ENCODE measurements around the gene STAM.

STAM gene

DNA sequence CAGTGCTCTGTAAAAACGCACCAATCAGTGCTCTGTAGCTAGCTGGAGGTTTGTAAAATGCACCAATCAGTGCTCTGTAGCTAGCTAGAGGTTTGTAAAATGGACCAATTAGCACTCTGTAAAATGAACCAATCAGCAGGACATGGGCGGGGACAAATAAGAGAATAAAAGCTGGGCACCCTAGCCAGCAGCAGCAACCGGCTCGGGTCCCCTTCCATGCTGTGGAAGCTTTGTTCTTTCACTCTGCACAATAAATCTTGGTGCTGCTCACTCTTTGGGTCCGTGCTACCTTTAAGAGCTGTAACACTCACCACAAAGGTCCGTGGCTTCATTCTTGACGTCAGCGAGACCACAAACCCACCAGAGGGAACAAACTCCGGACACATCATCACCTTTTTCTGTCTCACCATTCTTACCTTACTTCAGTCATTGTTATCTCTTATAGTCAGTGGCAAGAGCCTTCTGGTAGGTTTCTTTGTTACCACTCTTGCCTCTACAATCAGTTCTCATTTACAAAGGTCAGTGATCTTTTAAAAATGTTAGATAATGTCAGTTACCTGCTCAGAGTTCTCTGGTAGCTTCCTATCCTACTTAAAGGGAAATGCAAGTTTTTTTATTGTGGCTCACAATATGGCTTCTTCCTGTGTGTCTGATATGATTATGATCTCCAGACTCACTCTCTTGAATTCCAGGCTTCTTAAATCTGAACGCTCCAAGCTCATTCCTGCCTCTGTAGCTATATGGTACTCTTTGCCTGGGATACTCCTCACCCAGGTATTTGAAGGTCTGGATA is 4.5 kb downstream of the STAM start:
- peak in 3 of 4 experiments; percentile 16 to 42 (median 28) for DNase-seq

DNA sequence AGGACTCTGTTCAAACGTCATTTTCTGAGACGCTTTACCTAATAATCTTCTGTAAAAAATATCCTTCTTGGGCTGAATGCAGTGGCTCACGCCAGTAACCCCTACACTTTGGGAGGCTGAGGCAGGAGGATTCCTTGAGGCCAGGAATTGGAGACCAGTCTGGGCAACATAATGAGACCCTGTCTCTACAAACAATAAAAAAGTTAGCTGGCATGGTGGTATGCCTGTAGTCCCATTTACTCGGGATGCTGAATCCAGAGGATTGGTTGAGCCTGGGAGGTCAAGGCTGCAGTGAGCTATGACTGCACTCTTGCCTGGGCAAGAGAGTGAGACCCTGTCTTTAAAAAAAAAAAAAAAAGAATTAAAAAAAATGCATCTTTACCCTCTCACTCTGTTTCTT is 5.1 kb downstream of the STAM start:
- DNase-seq: no peak

DNA sequence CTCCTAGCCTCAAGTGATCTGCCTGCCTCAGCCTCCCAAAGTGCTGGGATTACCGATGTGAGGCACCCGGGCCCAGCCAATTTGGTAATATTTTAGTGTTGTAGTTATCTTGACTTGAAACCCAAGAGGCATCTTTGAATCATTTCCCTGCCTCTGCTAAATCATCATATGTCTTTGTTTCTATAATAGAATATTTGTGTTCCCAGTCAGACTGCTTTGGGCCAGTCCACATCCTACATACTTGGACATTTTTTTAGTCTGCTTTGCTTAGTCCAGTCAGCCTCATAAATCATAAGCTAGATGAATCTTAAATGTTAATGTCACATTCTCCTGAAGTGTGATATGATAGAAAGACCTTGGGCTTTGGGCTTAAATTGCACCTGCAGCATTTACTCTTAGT is 5.9 kb downstream of the STAM start:
- DNase-seq: no peak

GRCh38 chr10:17650416-17650815 is 6.5 kb downstream of the STAM start:
- DNase-seq: no peak

- no peak for DNase-seq
Observed at GRCh38 chr10:17651896-17652295, 7.9 kb downstream of the STAM start.

GRCh38 chr10:17652585-17652984 is 8.6 kb downstream of the STAM start:
- no peak for DNase-seq

DNA sequence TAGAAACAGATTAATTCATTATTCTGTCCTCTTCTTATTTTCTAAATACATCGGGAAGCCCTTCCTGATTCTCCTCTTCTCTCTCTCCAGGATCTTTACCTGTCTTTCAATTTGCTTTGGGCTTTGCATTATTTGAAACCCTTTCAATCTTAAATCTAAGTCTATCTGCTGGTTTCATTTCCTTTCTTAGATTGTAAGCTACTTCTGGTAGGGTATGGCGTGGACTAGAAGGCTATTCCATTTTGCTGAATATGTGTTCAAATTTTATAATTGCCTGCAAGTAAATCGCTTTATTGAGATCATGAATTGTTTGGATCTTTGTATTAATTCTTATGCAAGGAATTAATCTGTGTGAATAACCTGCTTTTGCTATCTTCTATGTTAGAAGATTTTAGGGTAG is 11.1 kb downstream of the STAM start:
- no peak for DNase-seq

GRCh38 chr10:17655567-17656146 is 11.7 kb downstream of the STAM start:
- no peak for DNase-seq

DNA sequence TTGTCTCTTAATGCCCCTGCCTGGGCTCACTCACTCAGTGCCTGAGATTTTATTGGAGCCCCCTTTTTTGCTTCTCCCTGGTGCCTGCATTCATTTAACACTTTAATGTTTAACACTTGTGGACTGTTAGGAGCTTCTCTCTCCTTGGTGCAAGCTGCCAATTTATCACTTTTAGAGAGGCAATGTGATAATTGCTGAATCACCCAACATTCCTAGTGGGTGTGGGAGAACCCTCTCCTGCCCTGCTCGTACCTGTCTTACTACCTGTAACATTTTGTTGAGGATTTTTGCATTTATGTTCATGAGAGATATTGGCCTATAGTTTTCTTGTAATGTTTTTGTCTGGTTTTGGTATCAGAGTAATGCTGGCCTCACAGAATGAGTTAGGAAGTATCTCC is 13.2 kb downstream of the STAM start:
- no peak for DNase-seq

DNA sequence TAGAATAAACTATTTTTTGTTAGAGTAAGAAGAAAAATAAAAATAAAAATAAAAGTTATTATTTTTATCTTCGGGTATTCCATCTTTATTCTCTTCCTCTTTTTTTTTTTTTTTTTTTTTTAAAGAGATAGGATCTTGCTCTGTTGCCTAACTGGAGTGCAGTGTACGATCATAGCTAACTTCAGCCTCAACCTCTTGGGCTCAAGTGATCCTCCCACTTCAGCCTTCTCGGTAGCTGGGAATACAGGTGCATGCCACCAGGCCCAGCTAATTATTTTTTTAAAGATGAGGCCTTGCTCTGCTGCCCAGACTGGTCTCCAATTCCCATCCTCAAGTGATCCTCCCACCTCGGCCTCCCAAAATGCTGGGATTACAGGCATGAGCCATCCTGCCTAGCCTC is 15.4 kb downstream of the STAM start:
- no peak for DNase-seq

DNA sequence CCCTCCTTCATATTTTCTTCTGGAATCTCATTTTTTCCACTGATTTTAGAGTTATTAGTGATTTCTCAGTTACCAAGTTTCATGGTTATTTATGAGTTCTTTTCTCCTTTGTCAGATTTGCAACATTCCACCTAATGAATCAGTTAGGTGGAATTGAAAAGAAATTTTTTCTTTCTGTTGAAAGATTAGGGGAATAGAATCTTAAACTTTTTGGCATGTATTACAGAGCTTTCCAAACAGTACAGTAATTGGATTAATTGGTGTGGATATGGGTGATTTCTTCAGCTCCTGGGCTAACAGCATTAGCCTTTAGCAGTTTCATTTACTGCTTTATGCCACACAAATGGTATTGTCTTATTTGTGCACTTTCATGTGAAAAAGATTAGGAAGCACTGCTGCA is 17.0 kb downstream of the STAM start:
- no peak for DNase-seq

GRCh38 chr10:17661510-17661909 is 17.6 kb downstream of the STAM start:
- no peak for DNase-seq

GRCh38 chr10:17662193-17663138 is 18.5 kb downstream of the STAM start:
- no peak for DNase-seq

DNA sequence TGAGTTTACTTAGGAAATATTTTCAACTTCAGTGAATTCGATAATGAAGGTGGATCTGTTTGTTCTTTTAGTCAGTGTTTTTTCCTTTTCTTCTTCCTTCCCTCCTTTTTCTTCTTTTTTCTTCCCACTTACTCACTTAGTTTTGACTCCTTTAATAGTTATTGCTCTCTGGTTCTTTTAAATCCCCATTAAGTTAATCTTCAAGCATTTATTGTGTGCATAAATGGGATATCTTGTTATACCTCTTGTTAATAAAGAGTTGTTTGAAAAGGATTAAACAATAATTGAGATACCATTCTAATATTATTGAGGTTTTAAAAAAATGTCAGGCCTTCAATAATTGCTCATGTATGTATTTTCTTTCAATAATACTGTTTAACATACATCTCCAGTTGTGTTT is 19.5 kb downstream of the STAM start:
- no peak for DNase-seq

DNA sequence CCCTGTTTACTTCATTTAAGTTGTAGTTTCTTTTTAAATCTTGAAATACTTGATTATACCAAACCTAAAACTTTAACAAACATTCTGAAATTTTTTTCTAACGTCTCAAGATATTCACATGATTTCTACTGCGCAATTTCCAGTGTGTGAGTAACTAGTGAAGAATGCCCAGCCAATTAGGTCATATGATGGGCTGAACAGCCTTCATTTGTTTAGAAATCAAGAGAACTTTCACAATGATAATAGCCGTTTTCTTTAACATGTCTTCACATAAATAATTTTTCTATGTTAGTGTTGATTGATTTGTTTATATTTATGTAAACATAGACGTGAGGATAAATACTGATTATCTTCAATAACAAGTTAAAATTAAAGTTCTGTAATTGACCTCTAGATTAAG is 21.8 kb downstream of the STAM start:
- no peak for DNase-seq

GRCh38 chr10:17668435-17669184 is 24.7 kb downstream of the STAM start:
- DNase-seq: no peak

DNA sequence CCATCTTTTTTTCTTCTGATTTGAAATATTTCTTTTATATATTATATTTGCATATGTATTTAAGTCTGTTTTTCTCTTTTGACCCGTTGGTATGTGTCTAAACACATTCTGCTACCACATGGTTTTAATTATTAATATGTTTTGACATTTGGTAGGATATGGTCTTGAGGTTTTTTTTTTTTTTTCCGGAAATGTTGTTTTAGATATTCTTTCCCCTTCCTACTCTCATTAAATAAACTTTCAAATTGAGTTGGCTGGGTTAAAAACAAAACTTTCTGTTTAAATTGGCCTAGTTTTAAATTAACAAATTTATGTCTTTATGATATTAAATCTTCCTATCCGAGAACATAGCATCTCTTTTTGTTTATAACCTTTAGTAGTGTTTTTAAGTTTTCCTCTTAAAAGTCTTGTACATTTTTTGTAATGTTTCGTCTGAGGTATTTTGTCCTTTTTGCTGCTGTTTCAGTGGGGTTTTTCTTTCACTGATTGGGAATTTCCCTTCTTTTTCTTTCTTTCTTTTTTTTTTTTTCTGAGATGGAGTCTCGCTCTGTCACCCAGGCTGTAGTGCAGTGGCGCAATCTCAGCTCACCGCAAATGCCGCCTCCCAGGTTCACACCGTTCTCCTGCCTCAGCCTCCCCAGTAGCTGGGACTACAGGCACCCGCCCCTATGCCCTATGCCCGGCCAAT is 25.4 kb downstream of the STAM start:
- peak in 1 of 4 experiments; percentile 18 for DNase-seq

GRCh38 chr10:17671307-17671706 is 27.4 kb downstream of the STAM start:
- DNase-seq: no peak

DNA sequence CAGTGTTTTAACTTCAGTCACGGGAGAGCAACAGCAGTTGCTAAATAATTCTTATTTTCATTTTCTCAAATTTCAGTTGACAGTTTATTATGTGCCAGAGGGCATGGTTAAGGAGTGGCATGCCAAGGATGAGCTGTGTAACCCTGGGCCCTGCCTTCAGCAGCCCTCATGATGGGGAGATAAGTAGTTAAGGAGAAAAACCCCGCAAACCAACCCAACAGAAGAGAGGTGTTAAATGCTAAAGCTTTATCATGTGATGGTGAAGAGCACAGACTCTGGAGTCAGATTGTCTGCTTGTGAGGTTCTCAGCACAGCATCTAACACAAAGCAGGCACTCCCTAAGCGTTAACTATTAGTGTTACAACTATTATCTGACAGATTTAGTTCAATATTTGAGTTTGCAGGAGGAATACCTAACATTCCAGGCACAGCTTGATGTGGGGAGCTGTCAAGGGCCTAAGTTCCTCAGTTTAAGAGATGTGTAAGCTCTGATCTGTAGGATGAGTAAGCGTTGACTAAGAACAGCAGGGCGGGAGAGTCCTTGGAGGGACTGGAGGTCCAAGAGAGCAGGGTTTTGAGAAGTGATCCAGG is 29.6 kb downstream of the STAM start:
- DNase-seq: no peak

DNA sequence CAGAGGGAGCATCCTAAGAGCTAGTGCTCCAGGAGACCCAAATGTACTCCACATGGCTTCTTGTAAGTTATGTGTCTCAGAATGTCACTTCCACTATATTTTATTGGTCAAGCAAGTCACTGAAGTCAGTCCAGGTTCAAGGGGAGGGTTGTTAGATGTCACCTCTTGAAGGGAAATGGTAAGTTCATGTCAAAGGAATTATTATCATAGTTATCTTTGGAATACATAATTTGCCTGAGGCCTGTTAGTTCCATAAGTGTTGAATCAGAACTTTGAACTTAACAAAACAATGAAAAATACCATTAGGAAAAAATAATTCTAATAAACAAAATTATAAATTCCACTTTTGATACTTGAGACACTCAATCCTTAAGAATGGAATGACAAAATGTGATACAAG is 30.6 kb downstream of the STAM start:
- no peak for DNase-seq

GRCh38 chr10:17675638-17676037 is 31.7 kb downstream of the STAM start:
- DNase-seq: no peak

DNA sequence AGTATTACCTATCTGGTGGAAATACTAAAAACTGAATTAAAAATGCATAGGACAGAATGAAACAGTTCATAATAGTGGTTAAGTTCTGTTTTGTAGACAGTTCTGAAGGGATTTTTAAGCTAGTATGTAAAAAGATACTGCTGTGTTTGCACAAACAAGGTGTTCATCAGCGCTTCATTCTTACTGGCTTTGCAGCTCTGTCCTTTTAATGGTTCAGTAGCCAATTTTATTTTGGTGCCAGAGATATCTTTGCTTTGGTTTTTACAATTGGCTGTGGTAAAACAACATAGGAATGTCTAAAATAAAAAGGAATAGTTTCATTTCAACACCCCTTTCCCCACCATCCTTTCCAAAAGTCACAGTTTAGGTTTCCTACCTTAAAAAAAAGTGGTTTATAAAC is 33.0 kb downstream of the STAM start:
- DNase-seq: no peak
